Medulla oblongata (tissue), 1 donor: ENCODE data around the gene COQ6.
A peak's percentile ranks its signal among the peaks of the same experiment; 100 is the strongest.
"Not testable (repeated sequence)": the region's sequence is repeated elsewhere in the genome, so short reads cannot be mapped to it uniquely, and the experiment has no call there.

Experiments
- DNase-seq: peaks from one replicate; pipeline ENCODE4 v3.0.0-alpha.2; 2015; ENCODE audit errors: extremely low spot score

Gene COQ6

DNA sequence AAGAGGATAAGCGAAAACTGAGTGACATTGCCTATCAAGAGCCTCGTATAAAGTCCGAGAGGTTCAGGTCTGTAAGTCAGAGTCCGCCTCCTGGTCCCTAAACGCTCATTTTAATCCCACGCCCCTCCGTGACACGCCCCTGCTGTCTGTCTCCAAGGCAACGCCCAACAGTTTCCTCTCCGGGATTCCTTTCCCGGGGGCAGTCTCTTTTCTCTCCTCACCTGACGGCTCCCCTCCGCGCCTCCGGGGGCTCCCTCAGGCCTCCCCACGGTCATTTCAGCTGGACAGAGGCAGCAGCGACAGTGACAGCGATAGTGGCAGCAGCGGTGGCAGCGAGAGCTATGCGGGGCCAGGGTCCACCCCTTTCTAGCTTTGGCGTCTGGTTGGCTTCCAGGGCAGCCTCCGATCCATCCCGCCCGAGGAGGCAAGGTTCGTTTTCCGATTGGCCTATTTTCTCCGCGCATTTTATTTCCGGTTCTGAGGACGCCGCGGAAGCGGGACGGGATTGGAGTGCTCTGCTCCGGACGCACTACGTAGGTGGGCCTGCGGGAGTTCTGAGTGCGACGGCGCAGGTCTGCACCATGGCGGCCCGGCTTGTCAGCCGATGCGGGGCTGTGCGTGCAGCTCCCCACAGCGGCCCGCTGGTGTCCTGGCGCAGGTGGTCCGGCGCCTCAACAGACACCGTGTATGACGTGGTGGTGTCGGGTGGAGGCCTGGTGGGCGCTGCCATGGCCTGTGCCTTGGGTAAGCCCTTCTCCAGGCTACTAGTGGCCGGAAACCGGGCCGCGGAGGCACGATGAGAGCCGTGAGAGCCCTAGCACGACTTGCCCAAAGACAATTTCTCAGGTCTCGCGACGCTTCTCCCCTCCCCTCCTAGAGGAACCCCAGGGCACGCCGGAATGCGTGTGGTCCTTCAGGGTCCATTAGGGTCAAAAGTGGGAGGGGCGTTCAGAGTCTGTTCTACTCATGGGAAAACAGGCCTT is at the start of gene COQ6, which contains the start of gene FAM161B:
COQ6 (plus strand) TSS at position 551 of the 983 bp plus-strand sequence; CDS start at position 582, 31 bp downstream.
FAM161B (minus strand) TSS at position 343 of the 983 bp plus-strand sequence; CDS start at position 275, 68 bp downstream.
- peak; percentile 98 for DNase-seq

DNA sequence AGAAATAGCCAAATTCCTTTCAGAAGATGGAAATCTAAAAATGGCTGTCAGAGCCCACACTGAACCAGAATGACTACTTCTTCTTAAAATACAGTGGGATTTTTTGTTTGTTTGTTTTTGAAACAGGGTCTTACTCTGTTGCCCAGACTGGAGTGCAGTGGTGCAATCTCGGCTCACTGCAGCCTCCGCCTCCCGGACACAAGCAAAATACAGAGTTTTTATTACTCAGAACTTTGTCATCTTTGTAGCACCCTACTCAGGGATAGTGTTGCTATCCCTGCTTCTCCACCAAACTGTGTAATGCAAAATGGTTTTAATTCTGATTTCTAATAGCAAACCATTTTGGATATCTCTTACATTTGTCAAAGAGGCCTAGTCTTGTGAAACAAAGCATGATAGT is 47.1 kb upstream of the COQ6 start:
- no peak for DNase-seq

DNA sequence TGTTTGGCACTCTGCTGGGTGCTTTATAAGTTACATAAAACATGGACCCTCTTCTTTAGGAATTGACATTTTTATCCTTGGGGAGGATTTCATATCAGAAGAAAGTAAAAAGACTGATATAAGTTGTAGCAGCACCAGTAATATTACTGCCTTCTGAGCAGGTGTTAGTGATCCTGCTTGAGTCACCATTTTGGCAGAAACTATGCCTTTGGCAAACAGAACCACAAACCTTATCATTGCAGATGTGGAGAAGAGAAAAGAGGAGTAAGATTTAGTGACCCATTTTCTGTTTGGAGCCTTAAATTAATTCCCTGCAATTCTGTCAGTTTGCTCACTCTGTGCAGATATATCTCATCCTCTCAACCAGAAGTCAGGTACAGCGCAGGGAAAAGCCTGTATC is 40.4 kb upstream of the COQ6 start:
- DNase-seq: no peak

DNA sequence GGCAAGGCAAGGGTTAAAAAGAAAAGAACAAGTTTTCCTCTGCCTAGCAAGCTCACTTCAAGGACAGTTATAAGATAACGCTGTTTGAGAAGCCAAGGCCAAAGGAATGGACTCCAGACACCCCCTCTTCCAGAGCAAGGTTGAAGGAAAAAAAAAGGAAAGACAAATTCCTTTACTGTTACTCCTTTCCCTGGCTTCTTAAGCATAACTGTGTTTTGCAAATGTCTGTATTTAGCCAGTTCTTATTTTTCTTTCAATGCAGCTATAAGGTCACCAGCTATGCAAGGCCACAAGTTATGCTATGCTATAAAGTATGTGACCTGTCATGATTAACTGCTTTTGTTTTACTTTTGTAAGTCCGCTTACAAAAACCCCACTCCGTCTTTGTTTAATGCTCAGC is 36.8 kb upstream of the COQ6 start:
- no peak for DNase-seq

DNA sequence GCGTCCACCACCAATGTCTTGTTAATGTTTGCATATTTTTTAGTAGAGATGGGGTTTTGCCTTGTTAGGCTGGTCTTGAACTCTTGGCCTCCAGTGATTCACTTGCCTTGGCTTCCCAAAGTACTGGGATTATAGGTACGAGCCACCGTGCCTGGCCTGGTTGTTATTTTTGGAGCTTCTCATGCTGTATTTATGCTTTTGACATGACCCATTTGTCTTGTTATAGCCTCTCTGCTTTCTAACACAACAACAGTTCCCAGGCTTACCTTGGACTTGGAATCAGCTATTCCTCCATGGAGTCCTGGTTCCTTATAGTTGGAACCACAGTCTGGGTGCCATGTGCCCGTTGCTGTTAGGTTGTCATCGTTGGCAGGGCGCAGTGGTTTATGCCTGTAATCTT is 33.8 kb upstream of the COQ6 start:
- DNase-seq: no peak

DNA sequence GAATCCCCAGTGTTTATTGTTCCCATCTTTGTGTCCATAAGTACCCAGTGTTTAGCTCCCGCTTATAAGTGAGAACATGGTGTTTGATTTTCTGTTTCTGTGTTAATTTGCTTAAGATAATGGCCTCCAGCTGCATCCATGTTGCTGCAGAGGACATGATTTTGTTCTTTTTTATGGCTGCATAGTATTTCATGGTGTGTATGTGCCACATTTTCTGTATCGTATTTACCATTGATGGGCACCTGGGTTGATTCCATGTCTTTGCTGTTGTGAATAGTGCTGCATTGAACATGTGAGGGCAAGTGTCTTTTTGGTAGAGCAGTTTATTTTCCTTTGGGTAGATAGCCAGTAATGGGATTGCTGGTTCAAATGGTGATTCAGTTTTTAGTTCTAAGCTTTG is 30.6 kb upstream of the COQ6 start:
- DNase-seq: not testable (repeated sequence)

DNA sequence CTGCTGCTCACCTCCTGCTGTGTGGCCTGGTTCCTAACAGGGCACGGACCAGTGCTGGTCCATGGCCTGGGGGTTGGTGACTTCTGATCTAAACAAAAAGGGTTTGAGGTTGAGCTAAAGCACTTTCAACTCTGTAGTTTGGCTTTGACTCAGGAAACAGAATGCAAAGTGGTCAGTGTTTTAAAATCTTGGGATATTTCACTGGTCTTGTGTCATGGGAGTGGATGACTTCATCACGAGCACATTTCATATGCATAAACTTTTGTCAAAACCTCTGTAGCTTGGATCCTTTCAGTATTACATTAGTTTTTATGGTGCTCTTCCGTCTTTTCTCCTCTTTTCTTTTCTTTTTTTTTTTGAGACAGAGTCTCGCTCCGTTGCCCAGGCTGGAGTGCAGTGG is 25.8 kb upstream of the COQ6 start:
- no peak for DNase-seq

DNA sequence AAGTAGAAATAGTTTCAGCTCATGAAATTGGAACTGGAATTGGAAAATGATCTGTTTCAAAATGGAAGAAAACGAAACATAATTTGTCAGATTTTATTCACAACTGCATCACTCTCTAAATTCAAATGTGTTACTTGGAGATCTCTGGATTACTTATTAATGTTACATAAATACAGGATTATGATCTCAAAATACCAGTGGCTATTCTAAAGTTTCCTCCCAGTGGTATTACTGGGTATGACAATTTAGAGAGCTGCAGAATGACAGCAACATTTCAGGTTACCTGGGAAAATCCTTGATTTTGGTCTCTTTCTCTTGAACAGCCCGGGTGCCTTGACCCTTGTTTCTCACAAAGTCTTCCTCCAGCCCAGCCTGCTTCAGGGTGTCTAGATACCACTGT is 14.4 kb upstream of the COQ6 start:
- DNase-seq: no peak

DNA sequence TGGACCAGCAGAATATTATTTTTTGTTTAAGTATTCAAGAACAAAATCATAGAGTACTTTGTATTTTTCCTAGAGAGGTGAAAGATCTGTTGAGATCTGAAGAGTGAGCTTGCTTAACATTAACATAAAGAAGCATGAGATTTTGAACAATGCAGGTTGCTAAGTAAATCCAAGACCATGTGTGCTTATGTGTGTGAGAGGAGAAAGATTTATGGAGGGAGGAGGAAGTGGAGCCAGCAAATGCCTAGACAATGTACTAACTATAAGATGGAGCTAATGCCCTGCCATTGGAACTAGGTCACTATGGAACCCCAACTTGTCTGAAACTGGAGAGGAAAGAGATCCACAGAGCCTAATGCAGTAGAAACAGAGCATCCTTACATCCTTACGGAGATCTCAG is 13.6 kb upstream of the COQ6 start:
- DNase-seq: no peak

DNA sequence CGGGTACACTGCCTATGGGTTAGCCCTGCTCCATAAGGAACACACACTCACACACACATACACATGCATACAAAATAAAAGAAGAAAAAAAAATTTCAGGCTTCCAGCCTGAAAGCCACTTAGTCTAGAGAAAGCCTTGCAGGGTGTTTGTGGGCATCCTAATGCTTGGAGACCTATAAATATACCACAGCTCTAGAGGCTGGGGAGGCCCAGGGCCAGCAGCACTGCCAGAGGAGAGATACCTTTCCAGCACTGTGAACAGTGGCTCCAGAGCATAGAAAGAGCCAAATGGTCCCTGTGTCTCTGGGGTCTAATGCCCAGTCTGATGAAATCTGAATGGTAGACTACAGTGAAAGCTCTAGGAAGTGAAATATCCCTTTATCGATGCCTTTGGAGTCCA is 13.1 kb upstream of the COQ6 start:
- no peak for DNase-seq

DNA sequence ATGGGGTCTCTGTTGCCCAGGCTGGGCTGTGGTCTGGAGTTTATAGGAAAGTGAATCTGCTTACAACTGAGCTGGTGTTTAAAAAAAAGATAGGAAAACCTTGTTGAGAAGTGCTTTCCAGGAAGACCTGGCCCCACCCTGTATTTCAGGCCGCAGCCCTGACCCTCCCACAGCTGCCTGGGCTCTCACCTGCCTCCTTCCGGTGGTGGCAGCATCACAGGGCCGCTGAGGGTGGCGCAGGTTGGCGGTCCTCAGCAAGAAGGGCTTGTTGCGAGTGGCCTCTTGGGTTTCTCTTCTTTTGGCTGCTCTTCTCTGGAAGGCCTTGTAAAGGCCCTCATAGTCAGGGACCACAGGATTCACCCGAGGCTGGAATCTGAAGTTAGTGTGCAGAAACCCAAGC is 7.9 kb upstream of the COQ6 start:
- DNase-seq: no peak

DNA sequence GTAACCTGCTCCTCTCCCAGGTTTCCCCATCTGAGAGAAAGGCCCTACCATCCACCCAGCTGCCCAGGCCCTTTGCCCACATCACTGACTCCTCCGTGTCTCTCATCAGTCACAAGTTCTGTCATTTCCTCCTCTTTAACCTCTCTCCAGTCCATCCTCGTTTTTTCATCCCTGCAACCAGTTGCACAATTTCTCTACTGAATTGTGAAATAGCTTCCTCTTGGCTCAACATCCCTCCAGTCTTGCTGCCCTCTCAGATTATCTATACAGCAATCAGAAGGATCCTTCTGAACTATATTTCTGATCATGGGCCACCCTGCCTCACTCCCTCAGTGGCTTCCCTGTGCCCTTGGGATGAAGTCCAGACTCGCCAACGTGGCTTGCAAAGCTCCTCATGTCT is 7.0 kb upstream of the COQ6 start:
- peak; percentile 58 for DNase-seq

DNA sequence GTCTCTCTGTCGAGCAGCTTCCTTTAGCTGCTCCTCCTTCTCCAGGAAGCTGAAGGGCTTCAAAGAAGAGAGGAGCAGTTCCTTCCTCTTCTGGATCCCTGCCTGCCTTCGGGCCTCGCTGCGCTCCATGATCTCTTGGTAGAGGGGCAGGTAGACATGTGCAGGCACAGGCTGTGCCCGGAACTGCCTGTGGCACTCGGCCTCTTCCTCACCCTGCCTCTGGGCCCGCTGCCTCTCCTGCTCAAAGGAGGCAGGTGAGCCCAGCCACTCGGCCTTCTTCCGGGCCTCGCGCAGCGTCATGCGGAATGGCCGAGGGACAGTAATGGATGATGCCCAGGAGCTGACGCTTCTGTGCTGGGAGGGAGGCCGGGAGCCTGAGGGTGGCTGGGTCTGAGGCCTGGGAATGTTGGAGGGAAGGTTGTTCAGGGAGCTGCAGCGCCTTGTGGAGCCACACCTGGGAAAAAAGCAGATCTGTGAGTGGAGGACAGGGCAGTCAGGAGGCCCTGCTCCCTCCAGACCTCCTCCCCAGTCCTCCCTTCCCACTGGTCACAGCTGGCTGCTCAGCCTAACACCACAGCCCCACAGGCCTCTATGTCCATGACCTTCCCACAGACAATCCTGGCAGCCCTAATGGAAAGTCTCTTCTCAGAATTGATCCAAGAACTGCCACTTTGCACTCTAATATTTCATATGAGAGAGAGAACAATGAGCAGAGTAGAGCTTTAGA is 5.5 kb upstream of the COQ6 start:
- DNase-seq: no peak

DNA sequence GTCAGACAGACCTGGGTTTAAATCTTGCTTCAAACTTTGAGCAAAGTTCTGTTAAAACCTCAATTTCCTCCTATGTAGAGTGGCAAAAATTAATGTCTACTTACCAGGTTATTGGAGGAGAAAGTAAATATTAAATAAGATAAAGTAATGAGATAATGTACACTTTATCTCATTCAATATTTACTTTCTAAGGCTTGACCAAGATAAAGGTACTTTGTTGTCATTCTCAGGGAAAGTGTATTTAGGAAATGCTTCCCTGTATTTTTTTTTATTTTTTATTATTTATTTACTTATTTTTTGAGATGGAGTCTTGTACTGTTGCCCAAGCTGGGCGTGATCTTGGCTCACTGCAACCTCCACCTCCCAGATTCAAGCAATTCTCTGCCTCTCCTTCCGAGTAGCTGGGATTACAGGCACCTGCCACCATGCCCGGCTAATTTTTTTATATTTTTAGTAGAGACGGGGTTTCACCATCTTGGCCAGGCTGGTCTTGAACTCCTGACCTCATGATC is 4.9 kb upstream of the COQ6 start:
- no peak for DNase-seq

DNA sequence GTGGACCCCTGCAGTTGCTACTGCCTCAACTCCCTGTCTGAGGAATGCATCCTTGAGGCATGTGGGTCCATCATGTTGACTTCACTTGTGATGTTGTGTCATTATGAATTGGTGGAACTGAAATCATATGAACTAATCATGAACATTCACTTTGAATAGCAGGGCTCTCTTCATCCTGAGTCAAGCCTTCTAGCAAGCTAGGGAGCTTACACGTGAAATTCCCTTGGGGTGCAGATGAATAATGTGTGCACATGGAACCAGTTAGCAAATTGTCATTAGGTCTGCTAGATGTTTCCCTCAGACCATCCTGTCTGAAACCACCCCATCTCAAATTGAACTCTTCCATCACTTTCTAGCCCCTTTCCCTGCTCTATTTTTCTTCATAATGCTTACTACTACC is 3.6 kb downstream of the COQ6 start:
- DNase-seq: no peak

DNA sequence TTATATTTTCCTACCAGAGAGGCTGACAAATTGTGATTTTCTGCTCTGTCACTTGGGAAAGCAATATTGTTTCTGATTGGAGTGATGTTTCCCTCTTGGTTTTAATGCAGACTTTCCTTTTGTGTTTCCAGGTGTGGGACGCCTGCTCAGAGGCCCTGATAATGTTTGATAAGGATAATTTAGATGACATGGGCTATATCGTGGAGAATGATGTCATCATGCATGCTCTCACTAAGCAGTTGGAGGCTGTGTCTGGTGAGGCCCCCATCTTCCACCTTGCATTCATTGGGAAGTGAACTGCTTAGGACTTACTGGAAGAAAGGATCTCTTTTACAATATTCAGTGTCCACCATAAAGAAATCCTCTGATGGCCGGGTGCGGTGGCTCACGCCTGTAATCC is 5.6 kb downstream of the COQ6 start:
- DNase-seq: no peak

DNA sequence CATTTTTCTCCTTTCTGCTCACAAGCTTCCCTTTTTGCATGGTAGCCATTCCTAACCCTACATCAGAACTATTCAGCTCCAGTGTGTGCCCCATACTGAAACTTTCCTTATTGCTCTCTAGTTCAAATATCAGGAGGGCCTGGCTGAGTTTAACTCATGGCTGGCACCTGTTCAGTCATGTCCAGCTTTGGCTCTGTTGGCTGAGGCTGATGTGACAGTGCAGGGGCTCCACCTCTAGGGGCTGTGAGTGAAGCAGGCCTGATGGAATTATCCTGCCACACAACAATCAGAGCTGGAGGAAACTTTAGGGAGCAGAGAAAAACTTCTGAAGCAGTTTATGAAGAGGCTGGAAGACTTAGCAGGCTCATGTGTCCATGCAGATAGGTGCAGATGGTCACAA is 8.5 kb downstream of the COQ6 start:
- DNase-seq: no peak

DNA sequence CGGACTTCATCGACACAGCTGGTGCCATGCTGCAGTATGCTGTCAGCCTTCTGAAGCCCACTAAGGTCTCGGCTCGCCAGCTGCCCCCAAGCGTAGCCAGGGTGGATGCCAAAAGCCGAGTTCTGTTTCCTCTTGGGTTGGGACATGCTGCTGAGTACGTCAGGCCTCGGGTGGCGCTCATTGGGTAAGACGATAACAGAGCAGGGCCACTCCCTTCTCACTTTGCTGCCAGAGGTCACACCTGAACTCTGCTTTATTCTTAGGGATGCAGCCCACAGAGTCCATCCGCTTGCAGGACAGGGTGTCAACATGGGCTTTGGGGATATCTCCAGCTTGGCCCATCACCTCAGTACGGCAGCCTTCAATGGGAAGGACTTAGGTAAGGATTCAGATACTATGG is 11.1 kb downstream of the COQ6 start:
- no peak for DNase-seq

DNA sequence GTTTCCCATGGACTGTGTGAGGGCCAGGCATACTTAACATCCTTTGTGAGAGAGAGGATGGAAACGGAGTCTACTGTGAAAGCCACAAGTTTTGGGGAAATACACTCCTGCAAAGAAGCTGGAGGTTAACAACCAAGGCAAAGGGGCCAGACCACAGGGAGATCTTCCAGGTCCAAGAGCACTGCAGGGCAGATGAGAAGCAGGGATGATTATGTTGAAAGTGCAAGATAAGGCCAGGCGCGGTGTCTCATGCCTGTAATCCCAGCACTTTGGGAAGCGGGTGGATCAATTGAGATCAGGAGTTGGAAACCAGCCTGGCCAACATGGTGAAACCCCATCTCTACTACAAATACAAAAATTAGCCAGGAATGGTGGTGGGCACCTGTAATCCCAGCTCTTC is 15.1 kb downstream of the COQ6 start:
- no peak for DNase-seq

DNA sequence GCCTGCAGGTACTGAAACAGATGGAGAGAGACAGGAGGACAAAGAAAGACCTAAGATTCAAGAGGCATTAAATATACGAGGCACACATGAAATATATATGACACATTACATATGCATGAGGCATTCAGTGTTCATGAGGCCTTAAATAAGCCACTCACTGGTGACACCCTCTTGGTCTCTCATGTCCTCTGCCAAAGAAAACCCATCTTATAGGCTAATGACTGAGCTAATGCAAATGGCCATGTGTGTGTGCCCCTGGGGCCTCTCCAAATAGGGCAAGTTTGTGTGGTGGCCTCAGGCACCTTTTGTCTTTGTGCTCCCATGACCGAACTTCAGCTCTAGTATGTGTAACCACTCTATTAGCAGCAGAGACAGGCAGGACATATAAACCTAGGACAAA is 18.8 kb downstream of the COQ6 start:
- DNase-seq: no peak

DNA sequence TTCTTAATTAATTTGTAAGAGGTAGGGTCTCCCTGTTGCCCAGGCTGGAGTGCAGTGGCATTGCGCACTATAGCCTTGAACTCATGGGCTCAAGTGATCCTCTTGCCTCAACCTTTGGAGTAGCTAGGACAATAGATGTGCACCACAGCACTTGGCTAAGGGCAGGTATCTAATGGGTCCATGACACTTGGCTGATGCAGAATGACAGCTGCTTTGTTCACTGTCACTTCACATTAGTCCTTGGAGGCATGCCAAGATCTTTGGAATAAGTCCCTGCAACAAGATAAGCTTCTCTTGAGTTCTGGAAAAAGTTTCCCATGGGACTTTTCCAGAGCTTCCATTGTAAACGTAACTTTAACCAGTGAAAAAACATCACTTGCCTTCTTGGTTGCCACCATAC is 23.4 kb downstream of the COQ6 start:
- DNase-seq: no peak

DNA sequence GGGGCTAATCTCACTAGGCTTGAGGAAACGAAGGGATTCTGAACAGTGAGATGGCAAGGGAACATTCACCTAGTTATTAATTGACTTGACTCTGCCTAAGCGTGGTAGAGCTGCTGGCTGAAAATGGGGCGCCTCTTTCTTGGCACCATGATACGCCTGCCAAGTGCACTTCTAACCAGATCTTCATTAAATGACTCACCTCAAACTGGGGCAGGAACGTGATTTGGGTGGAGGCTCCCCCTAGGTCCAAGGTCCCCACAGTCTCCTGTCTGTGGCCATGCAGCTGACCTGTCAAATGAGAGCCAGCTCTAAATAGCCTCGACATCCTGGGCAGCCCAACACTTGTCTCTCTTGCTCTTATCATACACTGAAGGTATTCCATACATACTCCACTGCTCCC is 26.0 kb downstream of the COQ6 start:
- no peak for DNase-seq

DNA sequence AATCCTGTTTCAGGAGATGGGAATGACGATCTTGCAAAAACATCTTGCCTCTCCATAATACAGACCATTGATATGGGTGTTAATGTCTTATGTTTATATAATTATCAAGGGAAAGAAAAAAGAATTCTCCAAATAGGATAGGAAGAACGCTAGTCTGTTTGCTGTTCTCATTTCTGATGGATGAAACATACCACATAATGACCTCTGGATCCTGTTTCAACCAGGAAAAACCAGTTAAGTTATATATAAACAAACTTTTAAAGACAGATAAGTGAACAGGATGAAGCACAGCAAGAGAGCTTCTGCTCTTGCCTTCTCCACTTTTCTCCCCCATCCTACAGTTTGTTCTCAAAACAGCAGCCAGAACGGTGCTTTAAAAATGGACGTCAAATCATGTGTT is 27.8 kb downstream of the COQ6 start:
- no peak for DNase-seq
